Erythroblast (primary cell): ENCODE data around the gene CCDC197.

Source experiments
- GATA1 ChIP-seq: IDR thresholded peaks from 2 replicates; pipeline ENCODE4 v1.6.1; 2011; ENCODE audit warnings: low read depth, mild to moderate bottlenecking, control low read depth, low read length, moderate library complexity
- POLR2A ChIP-seq: IDR thresholded peaks from 2 replicates; pipeline ENCODE4 v1.6.1; 2011; ENCODE audit warnings: mild to moderate bottlenecking, low read length

DNA sequence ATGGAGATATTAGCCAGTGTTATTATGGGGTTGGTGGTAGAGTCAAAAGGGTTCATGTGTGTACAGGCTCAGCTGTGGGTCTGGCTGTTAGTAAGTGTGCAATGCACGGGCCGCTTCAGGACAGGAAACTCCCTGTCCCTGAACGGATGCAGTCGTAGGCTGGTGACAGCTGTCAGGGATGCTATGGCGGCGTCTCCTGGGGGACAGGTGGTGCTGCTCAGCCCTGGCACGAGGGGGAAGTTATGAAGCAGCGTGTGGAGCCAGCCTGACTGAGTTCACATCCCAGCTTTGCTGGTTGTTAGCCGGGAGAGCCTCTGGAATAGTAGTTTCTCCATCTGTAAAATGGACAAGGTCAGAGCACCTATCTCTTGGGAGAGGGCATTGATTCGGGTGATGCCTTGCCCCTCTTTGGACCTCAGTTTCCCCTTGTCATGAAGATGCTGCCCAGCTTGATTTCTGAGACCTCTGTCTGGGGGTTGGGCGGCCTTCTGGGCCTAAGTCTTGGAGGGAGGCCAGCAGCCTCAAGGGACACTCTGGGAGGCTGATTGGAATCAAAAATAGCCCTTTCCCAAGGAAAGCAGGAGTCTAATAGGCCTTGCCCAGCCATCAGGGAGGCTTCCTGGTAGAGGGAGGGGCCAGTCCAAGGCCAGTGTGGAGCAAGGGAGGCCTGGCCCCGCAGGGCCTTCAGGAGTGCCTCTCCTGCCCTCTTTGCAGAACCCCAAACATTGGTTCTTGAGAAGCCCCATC is 27.8 kb upstream of the CCDC197 start:
- TF ChIP-seq POLR2A (no peak), GATA1 (no peak)
